Naive thymus-derived CD8-positive, alpha-beta T cell (primary cell): ENCODE measurements around the gene URB1. TPM values are rescaled to one million over a fixed set of nuclear protein-coding genes. Genes with fewer than 3 reads are reported as not detected.
"Not testable (repeated sequence)": the region's sequence is repeated elsewhere in the genome, so short reads cannot be mapped to it uniquely, and the experiment has no call there.

Experiments
- ATAC-seq, 2 donors: fragments of 150-1000 bp; cut with Tn5 transposase in 1 of 2; sonication (Bioruptor Pico), chemical (Tn5 transposase) in 1 of 2; 1 replicate in 1 of 2; 2 replicates in 1 of 2; pipeline ENCODE4 v1.10.0; 2021; ENCODE audit warnings: mild to moderate bottlenecking in 2 of 2, moderate library complexity in 2 of 2
- POLR2A ChIA-PET: fragments of 350-600 bp; sonication (Branson Sonifier 250); formaldehyde crosslinking; loops from one replicate; lab custom pipeline; 2021; ENCODE audit warnings: antibody characterized with exemption; lab: Charles Lee
- DNase-seq, 10 donors: peaks; one replicate each; pipeline versions ENCODE4 v3.0.0 to v3.0.0-alpha.2; 2020 to 2022
- H3K27ac Mint-ChIP-seq, 10 donors: one replicate each; pipeline ENCODE4 v1.8.0; 2020 to 2022; ENCODE audit warnings: mild to moderate bottlenecking in 10 of 10, mixed read lengths in 10 of 10, moderate library complexity in 4 of 10, inconsistent platforms in 1 of 10
- H3K27me3 Mint-ChIP-seq, 5 donors: one replicate each; pipeline ENCODE4 v1.8.0; 2021 to 2022; ENCODE audit warnings: mixed read lengths in 5 of 5
- H3K36me3 Mint-ChIP-seq, 3 donors: one replicate each; pipeline ENCODE4 v1.8.0; 2020 to 2022; ENCODE audit warnings: mixed read lengths in 3 of 3, mild to moderate bottlenecking in 2 of 3, inconsistent platforms in 1 of 3
- H3K4me1 Mint-ChIP-seq, 4 donors: one replicate each; pipeline ENCODE4 v1.8.0; 2021 to 2022; ENCODE audit warnings: mixed read lengths in 4 of 4
- H3K4me3 Mint-ChIP-seq, 10 donors: one replicate each; pipeline ENCODE4 v1.8.0; 2020 to 2022; ENCODE audit warnings: mild to moderate bottlenecking in 10 of 10, mixed read lengths in 10 of 10, moderate library complexity in 6 of 10, inconsistent platforms in 1 of 10
- H3K9me3 Mint-ChIP-seq, 9 donors: one replicate each; pipeline ENCODE4 v1.8.0; 2020 to 2022; ENCODE audit warnings: mixed read lengths in 9 of 9, mild to moderate bottlenecking in 3 of 9, inconsistent platforms in 1 of 9, moderate library complexity in 1 of 9
- polyA plus RNA-seq, 3 donors: library from polyadenylated mRNA; unstranded; fragments of 300-500 nt; fragmentation: Illumina TruSeq; gene quantifications; one replicate each; pipeline ENCODE4 v1.2.3, GENCODE V29; 2021
- total RNA-seq, 8 experiments: library from RNA in 2 of 8; stranded (reverse) in 2 of 8; gene quantifications; one replicate each; pipeline ENCODE4 v1.2.3 and lab custom pipeline; 2021 to 2026

The URB1 gene
- 10 to 100 TPM; 20.6 to 22.7 TPM for total RNA-seq
- 1 to 10 TPM; 2.2 to 5.6 (median 2.8) TPM for polyA plus RNA-seq
- total RNA-seq (lab: John Stamatoyannopoulos, UW), result 84.9 to 326 (median 110) reads per million in 6 experiments

GRCh38 chr21:32392880-32393676, at the start of gene URB1:
Gene URB1 (minus strand): TSS chr21:32393012. CDS start chr21:32392910, 102 bp downstream.
- ATAC-seq, result peak; percentile 93 to 98
- POLR2A ChIA-PET, result interaction anchor here (0.6 to 2.5 kb wide), 7 partner anchors 19 to 1179 kb away, joined by 3 to 18 read pairs (median 3); partner anchors contain the start of genes CFAP298 and EVA1C

GRCh38 chr21:32437729-32438128, 44.9 kb upstream of the URB1 start:
- Mint-ChIP-seq H3K4me3 (peak overlapping the region in 3 of 10 donors; percentile 1 to 16 (median 4)), H3K4me1 (peaks cover 10 to 34% (median 28%) of the 10 kb centered on the region in 4 donors), H3K27ac (peak overlapping the region in 6 of 10 donors; percentile 21 to 70 (median 50)), H3K36me3 (peaks cover 0 to 14% (median 4%) of the 10 kb centered on the region in 3 donors), H3K9me3 (peaks cover 0 to 7% (median 0%) of the 10 kb centered on the region in 9 donors), H3K27me3 (no peaks in the 10 kb centered on the region)
- ATAC-seq (no peak), DNase-seq (no peak)
- POLR2A ChIA-PET, result no interaction called here

More at GRCh38 chr21:32392880-32393676, at the start of gene URB1:
- H3K27me3 Mint-ChIP-seq, result peaks cover 0 to 8% (median 0%) of the 10 kb centered on the region in 5 donors
- H3K9me3 Mint-ChIP-seq, result no peaks in the 10 kb centered on the region
- peaks cover 0 to 15% (median 0%) of the 10 kb centered on the region in 3 donors for H3K36me3 Mint-ChIP-seq
- H3K4me3 Mint-ChIP-seq, result peak within 1 kb of the TSS; percentile 81 to 91 (median 88)
- H3K27ac Mint-ChIP-seq, result peak within 1 kb of the TSS; percentile 34 to 93 (median 85)
- DNase-seq, result peak; percentile 90 to 99 (median 95)
- H3K4me1 Mint-ChIP-seq, result peaks cover 23 to 53% (median 48%) of the 10 kb centered on the region in 4 donors

GRCh38 chr21:32432982-32433660, 40.3 kb upstream of the URB1 start:
- DNase-seq, POLR2A ChIA-PET, H3K9me3 Mint-ChIP-seq, H3K27ac Mint-ChIP-seq, H3K4me3 Mint-ChIP-seq, H3K27me3 Mint-ChIP-seq, ATAC-seq: not testable (repeated sequence)
- H3K4me1 Mint-ChIP-seq, result peaks cover 10 to 39% (median 29%) of the 10 kb centered on the region in 4 donors
- H3K36me3 Mint-ChIP-seq, result peaks cover 4 to 12% (median 5%) of the 10 kb centered on the region in 3 donors

GRCh38 chr21:32427958-32428623, 35.3 kb upstream of the URB1 start:
- no peaks in the 10 kb centered on the region for H3K27me3 Mint-ChIP-seq
- H3K9me3 Mint-ChIP-seq, result peaks cover 0 to 2% (median 0%) of the 10 kb centered on the region in 9 donors
- DNase-seq (no peak), ATAC-seq (no peak)
- no peak overlapping the region for H3K4me3 Mint-ChIP-seq
- H3K27ac Mint-ChIP-seq, result peak overlapping the region in 1 of 10 donors; percentile 20
- H3K4me1 Mint-ChIP-seq, result peaks cover 3 to 24% (median 15%) of the 10 kb centered on the region in 4 donors
- POLR2A ChIA-PET, result interaction anchor here (0.6 kb wide), 1 partner anchor 149 kb away, joined by 7 read pairs; the partner anchor contains the start of gene MIS18A
- H3K36me3 Mint-ChIP-seq, result peaks cover 4 to 15% (median 9%) of the 10 kb centered on the region in 3 donors

GRCh38 chr21:32426592-32427051, 33.8 kb upstream of the URB1 start:
- ATAC-seq, result no peak

GRCh38 chr21:32426066-32426465, 33.3 kb upstream of the URB1 start:
- POLR2A ChIA-PET, result no interaction called here
- Mint-ChIP-seq H3K36me3 (peaks cover 9 to 19% (median 12%) of the 10 kb centered on the region in 3 donors), H3K27me3 (peaks cover 0 to 2% (median 0%) of the 10 kb centered on the region in 5 donors), H3K9me3 (peaks cover 0 to 9% (median 2%) of the 10 kb centered on the region in 9 donors), H3K4me1 (peaks cover 3 to 15% (median 7%) of the 10 kb centered on the region in 4 donors), H3K4me3 (no peak overlapping the region), H3K27ac (peak overlapping the region in 2 of 10 donors; percentile 3 to 24)
- ATAC-seq, result no peak
- no peak for DNase-seq

More at GRCh38 chr21:32426592-32427051, 33.8 kb upstream of the URB1 start:
- Mint-ChIP-seq H3K27me3 (peaks cover 0 to 2% (median 0%) of the 10 kb centered on the region in 5 donors), H3K4me1 (peaks cover 3 to 16% (median 8%) of the 10 kb centered on the region in 4 donors), H3K27ac (no peak overlapping the region), H3K4me3 (no peak overlapping the region), H3K36me3 (peaks cover 9 to 19% (median 13%) of the 10 kb centered on the region in 3 donors), H3K9me3 (peaks cover 0 to 9% (median 2%) of the 10 kb centered on the region in 9 donors)
- POLR2A ChIA-PET, result interaction anchor here (0.9 kb wide), 1 partner anchor 151 kb away, joined by 3 read pairs; no protein-coding TSS in a partner anchor
- DNase-seq, result no peak

- ATAC-seq (no peak), DNase-seq (no peak)
- POLR2A ChIA-PET, result no interaction called here
- peaks cover 3 to 15% (median 7%) of the 10 kb centered on the region in 4 donors for H3K4me1 Mint-ChIP-seq
- peak overlapping the region in 1 of 10 donors; percentile 24 for H3K27ac Mint-ChIP-seq
- H3K9me3 Mint-ChIP-seq, result peaks cover 0 to 9% (median 2%) of the 10 kb centered on the region in 9 donors
- no peak overlapping the region for H3K4me3 Mint-ChIP-seq
- peaks cover 0 to 2% (median 0%) of the 10 kb centered on the region in 5 donors for H3K27me3 Mint-ChIP-seq
- H3K36me3 Mint-ChIP-seq, result peaks cover 9 to 19% (median 9%) of the 10 kb centered on the region in 3 donors
Measured at GRCh38 chr21:32425628-32426027, 32.8 kb upstream of the URB1 start.

- Mint-ChIP-seq H3K36me3 (peaks cover 4 to 14% (median 4%) of the 10 kb centered on the region in 3 donors), H3K27me3 (peaks cover 0 to 2% (median 0%) of the 10 kb centered on the region in 5 donors), H3K4me3 (no peak overlapping the region), H3K9me3 (peaks cover 0 to 9% (median 1%) of the 10 kb centered on the region in 9 donors), H3K27ac (peak overlapping the region in 1 of 10 donors; percentile 44), H3K4me1 (peaks cover 3 to 15% (median 7%) of the 10 kb centered on the region in 4 donors)
- POLR2A ChIA-PET, result no interaction called here
- DNase-seq, result no peak
- no peak for ATAC-seq
Measured at GRCh38 chr21:32424674-32425073, 31.9 kb upstream of the URB1 start.

- Mint-ChIP-seq H3K4me3 (no peak overlapping the region), H3K36me3 (peaks cover 4 to 14% (median 4%) of the 10 kb centered on the region in 3 donors), H3K27ac (no peak overlapping the region), H3K9me3 (peaks cover 0 to 9% (median 1%) of the 10 kb centered on the region in 9 donors), H3K27me3 (peaks cover 0 to 2% (median 0%) of the 10 kb centered on the region in 5 donors), H3K4me1 (peaks cover 3 to 15% (median 7%) of the 10 kb centered on the region in 4 donors)
- DNase-seq (no peak), ATAC-seq (no peak)
- POLR2A ChIA-PET, result no interaction called here
Measured at GRCh38 chr21:32424191-32424535, 31.4 kb upstream of the URB1 start.

GRCh38 chr21:32423320-32424190, 30.7 kb upstream of the URB1 start:
- POLR2A ChIA-PET, result no interaction called here
- Mint-ChIP-seq H3K27ac (peak overlapping the region in 1 of 10 donors; percentile 11), H3K27me3 (peaks cover 0 to 2% (median 0%) of the 10 kb centered on the region in 5 donors), H3K4me3 (no peak overlapping the region), H3K9me3 (peaks cover 0 to 9% (median 1%) of the 10 kb centered on the region in 9 donors), H3K4me1 (peaks cover 3 to 15% (median 7%) of the 10 kb centered on the region in 4 donors), H3K36me3 (peaks cover 4 to 14% (median 4%) of the 10 kb centered on the region in 3 donors)
- ATAC-seq, result no peak
- no peak for DNase-seq

- H3K27me3 Mint-ChIP-seq, result peaks cover 0 to 2% (median 0%) of the 10 kb centered on the region in 5 donors
- ATAC-seq (no peak), DNase-seq (no peak)
- peaks cover 4 to 11% (median 4%) of the 10 kb centered on the region in 3 donors for H3K36me3 Mint-ChIP-seq
- no peak overlapping the region for H3K4me3 Mint-ChIP-seq
- H3K27ac Mint-ChIP-seq, result peak overlapping the region in 1 of 10 donors; percentile 1
- peaks cover 3 to 18% (median 10%) of the 10 kb centered on the region in 4 donors for H3K4me1 Mint-ChIP-seq
- peaks cover 0 to 9% (median 1%) of the 10 kb centered on the region in 9 donors for H3K9me3 Mint-ChIP-seq
- POLR2A ChIA-PET, result interaction anchor here (0.5 kb wide), 1 partner anchor 59 kb away, joined by 3 read pairs; no protein-coding TSS in a partner anchor
Measured at GRCh38 chr21:32422064-32422463, 29.3 kb upstream of the URB1 start.
